HepG2 (cell line): ENCODE data around the gene JADE2. TPM values are rescaled to one million over a fixed set of nuclear protein-coding genes. Genes with fewer than 3 reads are reported as not detected.

Experiments
- CREM ChIP-seq, 2 experiments: sonication (generic) in 1 of 2; formaldehyde crosslinking in 1 of 2; IDR thresholded peaks; 2 replicates each; pipeline versions ENCODE4 v1.4.0 to v1.6.1; 2016 to 2020; ENCODE audit warnings: antibody characterized with exemption in 1 of 2, mild to moderate bottlenecking in 1 of 2, missing genetic modification reagents in 1 of 2
- E2F5 ChIP-seq: sonication (generic); formaldehyde crosslinking; conservative IDR thresholded peaks from 2 replicates; pipeline ENCODE4 v1.4.0; 2020; ENCODE audit warnings: missing genetic modification reagents
- HDAC1 ChIP-seq: sonication (generic); formaldehyde crosslinking; IDR thresholded peaks from 2 replicates; pipeline ENCODE4 v1.5.1; 2020; ENCODE audit warnings: mild to moderate bottlenecking, missing genetic modification reagents
- HNF1B ChIP-seq: sonication (generic); formaldehyde crosslinking; IDR thresholded peaks from 2 replicates; pipeline ENCODE4 v1.5.1; 2020; ENCODE audit warnings: mild to moderate bottlenecking, moderate library complexity, missing genetic modification reagents
- HNF4A ChIP-seq: sonication (generic); formaldehyde crosslinking; IDR thresholded peaks from 2 replicates; pipeline ENCODE4 v1.4.0; 2020; ENCODE audit warnings: missing genetic modification reagents
- KDM5B ChIP-seq: sonication (generic); formaldehyde crosslinking; IDR thresholded peaks from 2 replicates; pipeline ENCODE4 v1.4.0; 2020; ENCODE audit warnings: missing genetic modification reagents, mild to moderate bottlenecking, borderline replicate concordance
- PHF21A ChIP-seq: sonication (generic); formaldehyde crosslinking; IDR thresholded peaks from 2 replicates; pipeline ENCODE4 v1.5.0; 2020; ENCODE audit warnings: mild to moderate bottlenecking, missing genetic modification reagents
- SKI ChIP-seq: fragments of 450-650 bp; IDR thresholded peaks from one replicate; pipeline ENCODE4 v1.6.1; 2018; ENCODE audit warnings: mild to moderate bottlenecking; ENCODE audit not compliant: partially characterized antibody
- SMAD1 ChIP-seq: sonication (generic); formaldehyde crosslinking; IDR thresholded peaks from 2 replicates; pipeline ENCODE4 v1.4.0; 2020; ENCODE audit warnings: missing genetic modification reagents, low read depth, mild to moderate bottlenecking, borderline replicate concordance
- TEAD2 ChIP-seq: sonication (generic); formaldehyde crosslinking; IDR thresholded peaks from 2 replicates; pipeline ENCODE4 v1.9.0; 2021; ENCODE audit warnings: missing genetic modification reagents
- TFDP2 ChIP-seq: sonication (generic); formaldehyde crosslinking; IDR thresholded peaks from 2 replicates; pipeline ENCODE4 v1.4.0; 2020; ENCODE audit warnings: missing genetic modification reagents
- THAP7 ChIP-seq: sonication (generic); formaldehyde crosslinking; IDR thresholded peaks from 2 replicates; pipeline ENCODE4 v1.8.1; 2023; ENCODE audit warnings: mild to moderate bottlenecking, missing genetic modification reagents
- XBP1 ChIP-seq: sonication (generic); formaldehyde crosslinking; IDR thresholded peaks from 2 replicates; pipeline ENCODE4 v1.5.0; 2020; ENCODE audit warnings: missing genetic modification reagents
- ZFP90 ChIP-seq: sonication (generic); formaldehyde crosslinking; IDR thresholded peaks from 2 replicates; pipeline ENCODE4 v1.8.0; 2022; ENCODE audit warnings: missing genetic modification reagents, mild to moderate bottlenecking, inconsistent platforms, borderline replicate concordance
- ZNF292 ChIP-seq: sonication (generic); formaldehyde crosslinking; IDR thresholded peaks from 2 replicates; pipeline ENCODE4 v1.8.1; 2022; ENCODE audit warnings: mild to moderate bottlenecking, low read depth, missing genetic modification reagents, borderline replicate concordance
- ZNF33A ChIP-seq: sonication (generic); formaldehyde crosslinking; IDR thresholded peaks from 2 replicates; pipeline ENCODE4 v1.5.1; 2020; ENCODE audit warnings: missing genetic modification reagents, mild to moderate bottlenecking, moderate library complexity, borderline replicate concordance
- ZNF367 ChIP-seq: sonication (generic); formaldehyde crosslinking; IDR thresholded peaks from 2 replicates; pipeline ENCODE4 v1.4.0; 2020; ENCODE audit warnings: missing genetic modification reagents, borderline replicate concordance
- ZNF574 ChIP-seq: sonication (generic); formaldehyde crosslinking; IDR thresholded peaks from 2 replicates; pipeline ENCODE4 v1.4.0; 2020; ENCODE audit warnings: missing genetic modification reagents
- ZNF747 ChIP-seq: sonication (generic); formaldehyde crosslinking; IDR thresholded peaks from 2 replicates; pipeline ENCODE4 v1.8.1; 2023; ENCODE audit warnings: missing genetic modification reagents, mild to moderate bottlenecking, borderline replicate concordance
- ZNF891 ChIP-seq: sonication (generic); formaldehyde crosslinking; IDR thresholded peaks from 2 replicates; pipeline ENCODE4 v1.5.0; 2020; ENCODE audit warnings: mild to moderate bottlenecking, missing genetic modification reagents
- ZSCAN20 ChIP-seq: sonication (generic); formaldehyde crosslinking; IDR thresholded peaks from 2 replicates; pipeline ENCODE4 v1.4.0; 2020; ENCODE audit warnings: missing genetic modification reagents, mild to moderate bottlenecking, borderline replicate concordance
- polyA plus RNA-seq, 8 experiments: library from polyadenylated mRNA; depleted of rRNA in 3 of 8; stranded (reverse) in 7 of 8; unstranded in 1 of 8; fragments of >200 nt; fragmentation: Illumina TruSeq in 4 of 8; extraction: Trizol in 4 of 8; gene quantifications; 2 replicates each; pipeline versions ENCODE4 v1.2.1 to v1.2.3, GENCODE V29; 2011 to 2016; ENCODE audit warnings: low read depth in 4 of 8, missing spikeins in 1 of 8, mixed read lengths in 1 of 8; ENCODE audit not compliant: insufficient read depth in 1 of 8
- total RNA-seq, 5 experiments: library from RNA; depleted of rRNA; stranded (reverse); fragments of >200 nt; fragmentation: Illumina TruSeq; extraction: Trizol; gene quantifications; 2 replicates each; pipeline ENCODE4 v1.2.3, GENCODE V29; 2016; ENCODE audit warnings: low read depth in 1 of 5

Gene JADE2
- total and polyA plus RNA-seq, 2 of the 13 experiments (the other 11 are each of a cell fraction or from before 2014, with no cell fraction given) = 7.5 to 15.1 TPM

GRCh38 chr5:134503088-134503936, 22.2 kb upstream of the JADE2 start (continued):
- peak; percentile 82 for TF ChIP-seq ZNF574
- TF ChIP-seq ZFP90 (CRISPR knock-in tag) = peak; percentile 72
- no peak for TF ChIP-seq E2F5 (CRISPR knock-in tag)
- peak; percentile 59; the same call in 1 of the 2 replicates for TF ChIP-seq KDM5B (CRISPR knock-in tag)
- TF ChIP-seq HDAC1 (CRISPR knock-in tag) = peak; percentile 75
- no peak for TF ChIP-seq ZNF33A (CRISPR knock-in tag)
- TF ChIP-seq SMAD1 (CRISPR knock-in tag) = no peak
- no peak for TF ChIP-seq ZSCAN20
- TF ChIP-seq ZNF747 (CRISPR knock-in tag) = peak; percentile 78; the same call in 1 of the 2 replicates
- no peak; the same call in 1 of the 2 replicates for TF ChIP-seq TFDP2
- peak; percentile 19 for TF ChIP-seq SKI
- TF ChIP-seq PHF21A (CRISPR knock-in tag) = peak; percentile 99
- TF ChIP-seq XBP1 = no peak
- TF ChIP-seq ZNF891 = 0 out of 2 replicates have a peak, but pooled peaks have one; percentile 17
- no peak for TF ChIP-seq ZNF367 (CRISPR knock-in tag)
- peak; percentile 8; the same call in 1 of the 2 replicates for TF ChIP-seq THAP7 (CRISPR knock-in tag)
- peak; percentile 97 for TF ChIP-seq HNF1B (CRISPR knock-in tag)
- peak; percentile 68; the same call in 1 of the 2 replicates for TF ChIP-seq HNF4A (CRISPR knock-in tag)
- no peak for TF ChIP-seq TEAD2 (CRISPR knock-in tag)
- TF ChIP-seq ZNF292 (CRISPR knock-in tag) = peak; percentile 57; the same call in 1 of the 2 replicates
- TF ChIP-seq CREM (IDR thresholded peaks at IDR 0.05) = peak; percentile 65
- no peak for TF ChIP-seq CREM (CRISPR knock-in tag; IDR thresholded peaks at IDR 0.05)
